HEK293 (cell line): Measurements from ENCODE around the gene EBI3.
"Not testable (repeated sequence)": the region's sequence is repeated elsewhere in the genome, so short reads cannot be mapped to it uniquely, and the experiment has no call there.

ENCODE experiments used
- CTCF ChIA-PET: fragments of 350-600 bp; formaldehyde crosslinking; extraction: SDS; loops from one replicate; lab custom pipeline; 2021; ENCODE audit warnings: antibody characterized with exemption; lab: Yijun Ruan, JAX
- POLR2A ChIA-PET: fragments of 300-600 bp; formaldehyde crosslinking; extraction: SDS; loops from one replicate; lab custom pipeline; 2020; ENCODE audit warnings: antibody characterized with exemption, inconsistent platforms; lab: Yijun Ruan, JAX
- H3K27ac ChIP-seq: fragments of 200-500 bp; sonication (Bioruptor generic); 2 replicates; pipeline ENCODE4 v1.5.1; 2014; ENCODE audit warnings: low read depth, low read length, control low read depth, inconsistent platforms; ENCODE audit errors: extremely low read depth
- H3K36me3 ChIP-seq, 2 experiments: fragments of 200-500 bp in 1 of 2; sonication (Bioruptor generic) in 1 of 2; 1 replicate in 1 of 2; 2 replicates in 1 of 2; pipeline ENCODE4 v1.5.1; 2014 to 2017; ENCODE audit warnings: inconsistent platforms in 2 of 2, low read length in 2 of 2; ENCODE audit not compliant: control insufficient read depth in 2 of 2, insufficient read depth in 1 of 2
- H3K4me1 ChIP-seq: fragments of 200-500 bp; sonication (Bioruptor generic); 2 replicates; pipeline ENCODE4 v1.5.1; 2014; ENCODE audit warnings: mild to moderate bottlenecking, low read length, inconsistent platforms; ENCODE audit not compliant: control insufficient read depth, insufficient read depth
- H3K4me3 ChIP-seq: 2 replicates; pipeline ENCODE4 v1.5.1; 2011; ENCODE audit warnings: low read depth, mild to moderate bottlenecking, control low read depth, low read length, moderate library complexity
- H3K9me3 ChIP-seq: fragments of 200-500 bp; sonication (Bioruptor generic); 2 replicates; pipeline ENCODE4 v1.5.1; 2014; ENCODE audit warnings: low read depth, low read length, inconsistent platforms; ENCODE audit not compliant: control insufficient read depth, insufficient read depth
- HOXC10 ChIP-seq: sonication (generic); formaldehyde crosslinking; IDR thresholded peaks from 2 replicates; pipeline ENCODE4 v1.8.1; 2023; ENCODE audit warnings: mild to moderate bottlenecking, missing genetic modification reagents
- KLF1 ChIP-seq: fragments of 450-650 bp; formaldehyde crosslinking; IDR thresholded peaks from 2 replicates; pipeline ENCODE4 v1.5.1; 2016; ENCODE audit warnings: missing biosample characterization, missing genetic modification characterization
- PRDM1 ChIP-seq: fragments of 450-650 bp; formaldehyde crosslinking; IDR thresholded peaks from 2 replicates; pipeline ENCODE4; 2016; ENCODE audit warnings: missing biosample characterization, missing genetic modification characterization
- REPIN1 ChIP-seq: fragments of 450-650 bp; formaldehyde crosslinking; IDR thresholded peaks from 2 replicates; pipeline ENCODE4 v1.5.1; 2017; ENCODE audit warnings: missing biosample characterization, missing genetic modification characterization, low read depth
- SP3 ChIP-seq: fragments of 450-650 bp; formaldehyde crosslinking; IDR thresholded peaks from 2 replicates; pipeline ENCODE4 v1.5.1; 2016; ENCODE audit warnings: missing biosample characterization, missing genetic modification characterization
- ZBTB1 ChIP-seq: fragments of 450-650 bp; formaldehyde crosslinking; IDR thresholded peaks from 2 replicates; pipeline ENCODE4 v1.5.1; 2016; ENCODE audit warnings: missing biosample characterization, missing genetic modification characterization
- ZNF112 ChIP-seq: fragments of 450-650 bp; formaldehyde crosslinking; IDR thresholded peaks from 2 replicates; pipeline ENCODE4 v1.5.0; 2017; ENCODE audit warnings: missing biosample characterization, missing genetic modification characterization
- ZNF24 ChIP-seq: fragments of 450-650 bp; formaldehyde crosslinking; IDR thresholded peaks from 2 replicates; pipeline ENCODE4 v1.5.1; 2016; ENCODE audit warnings: missing biosample characterization, missing genetic modification characterization
- ZNF366 ChIP-seq: fragments of 450-650 bp; formaldehyde crosslinking; conservative IDR thresholded peaks from 2 replicates; pipeline ENCODE4 v1.5.1; 2016; ENCODE audit warnings: missing biosample characterization, missing genetic modification characterization
- ZNF416 ChIP-seq: fragments of 450-650 bp; formaldehyde crosslinking; IDR thresholded peaks from 2 replicates; pipeline ENCODE4 v1.5.1; 2016; ENCODE audit warnings: missing biosample characterization, missing genetic modification characterization
- TF ChIP-seq, protein P1 (sequence below): fragments of 450-650 bp; formaldehyde crosslinking; IDR thresholded peaks from 2 replicates; pipeline ENCODE4 v1.5.1; 2017; ENCODE audit warnings: missing biosample characterization, missing genetic modification characterization
- TF ChIP-seq, protein P2 (sequence below): fragments of 450-650 bp; formaldehyde crosslinking; IDR thresholded peaks from 2 replicates; pipeline ENCODE4 v1.5.1; 2016; ENCODE audit warnings: missing biosample characterization, missing genetic modification characterization

EBI3 gene

DNA sequence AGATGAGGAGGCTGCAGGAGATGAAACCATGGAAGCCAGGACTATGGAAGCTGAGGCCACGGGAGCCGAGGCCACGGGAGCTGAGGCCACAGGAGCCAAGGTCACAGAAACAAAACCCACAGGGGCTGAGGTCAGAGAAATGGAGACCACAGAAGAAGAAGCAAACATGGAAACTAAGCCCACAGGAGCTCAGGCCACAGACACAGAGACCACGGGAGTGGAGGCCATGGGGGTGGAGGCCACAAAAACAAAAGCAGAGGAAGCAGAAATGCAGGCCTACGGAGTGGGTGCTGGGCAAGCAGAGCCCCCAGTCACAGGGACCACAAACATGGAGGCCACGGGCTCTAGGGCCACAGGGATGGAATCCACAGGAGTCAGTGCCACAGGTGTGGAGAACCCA, 12.5 kb upstream of the EBI3 start:
- no peaks in the 10 kb centered on the region for H3K9me3 ChIP-seq
- no peak overlapping the region for H3K4me3 ChIP-seq
- H3K36me3 ChIP-seq = no peaks in the 10 kb centered on the region
- H3K27ac ChIP-seq = no peak overlapping the region
- no peak for TF ChIP-seq ZBTB1 (tag by site-specific recombination)
- TF ChIP-seq, protein P1, sequence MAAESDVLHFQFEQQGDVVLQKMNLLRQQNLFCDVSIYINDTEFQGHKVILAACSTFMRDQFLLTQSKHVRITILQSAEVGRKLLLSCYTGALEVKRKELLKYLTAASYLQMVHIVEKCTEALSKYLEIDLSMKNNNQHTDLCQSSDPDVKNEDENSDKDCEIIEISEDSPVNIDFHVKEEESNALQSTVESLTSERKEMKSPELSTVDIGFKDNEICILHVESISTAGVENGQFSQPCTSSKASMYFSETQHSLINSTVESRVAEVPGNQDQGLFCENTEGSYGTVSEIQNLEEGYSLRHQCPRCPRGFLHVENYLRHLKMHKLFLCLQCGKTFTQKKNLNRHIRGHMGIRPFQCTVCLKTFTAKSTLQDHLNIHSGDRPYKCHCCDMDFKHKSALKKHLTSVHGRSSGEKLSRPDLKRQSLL (tag by site-specific recombination) = peak; percentile 10; the same call in 1 of the 2 replicates
- no peak for TF ChIP-seq SP3 (tag by site-specific recombination)
- CTCF ChIA-PET = interaction anchor here (0.8 to 1.0 kb wide), 2 partner anchors 10 to 30 kb away, joined by 3 read pairs; no protein-coding TSS in a partner anchor
- POLR2A ChIA-PET = no interaction called here
- H3K4me1 ChIP-seq = no peaks in the 10 kb centered on the region

DNA sequence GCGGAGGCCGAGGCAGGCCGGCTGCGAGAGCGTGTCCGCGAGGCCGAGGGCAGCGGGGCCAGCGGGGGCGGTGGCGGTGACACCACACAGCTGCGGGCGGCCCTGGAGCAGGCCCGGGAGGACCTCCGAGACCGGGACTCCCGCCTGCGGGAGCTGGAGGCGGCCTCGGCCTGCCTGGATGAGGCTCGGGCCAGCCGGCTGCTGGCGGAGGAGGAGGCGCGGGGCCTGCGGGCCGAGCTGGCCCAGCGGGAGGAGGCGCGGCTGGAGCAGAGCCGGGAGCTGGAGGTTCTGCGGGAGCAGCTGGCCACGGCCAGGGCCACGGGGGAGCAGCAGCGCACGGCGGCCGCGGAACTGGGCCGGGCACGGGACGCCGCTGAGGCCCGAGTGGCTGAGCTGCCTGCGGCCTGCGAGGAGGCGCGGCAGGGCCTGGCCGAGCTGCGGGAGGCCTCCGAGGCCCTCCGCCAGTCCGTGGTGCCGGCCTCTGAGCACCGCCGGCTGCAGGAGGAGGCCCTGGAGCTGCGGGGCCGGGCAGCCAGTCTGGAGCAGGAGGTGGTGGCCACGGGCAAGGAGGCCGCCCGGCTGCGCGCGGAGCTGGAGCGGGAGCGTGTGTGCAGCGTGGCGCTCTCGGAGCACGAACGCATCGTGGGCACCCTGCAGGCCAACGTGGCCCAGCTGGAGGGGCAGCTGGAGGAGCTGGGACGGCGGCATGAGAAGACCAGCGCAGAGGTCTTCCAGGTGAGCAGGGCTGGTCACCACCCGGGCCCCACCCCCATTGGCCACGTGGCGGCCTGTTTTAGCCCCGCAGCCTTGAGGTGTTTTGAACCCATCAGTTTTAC, 11.7 kb upstream of the EBI3 start:
- no peak overlapping the region for H3K4me3 ChIP-seq
- POLR2A ChIA-PET = no interaction called here
- no peaks in the 10 kb centered on the region for H3K9me3 ChIP-seq
- no peaks in the 10 kb centered on the region for H3K4me1 ChIP-seq
- H3K36me3 ChIP-seq = no peaks in the 10 kb centered on the region
- H3K27ac ChIP-seq = no peak overlapping the region
- no peak for TF ChIP-seq ZNF366 (tag by site-specific recombination)
- TF ChIP-seq ZNF112 (tag by site-specific recombination) = no peak
- TF ChIP-seq REPIN1 (tag by site-specific recombination) = no peak
- CTCF ChIA-PET = interaction anchor here (0.8 to 1.0 kb wide), 3 partner anchors 10 to 31 kb away, joined by 3 to 4 read pairs (median 3); no protein-coding TSS in a partner anchor

DNA sequence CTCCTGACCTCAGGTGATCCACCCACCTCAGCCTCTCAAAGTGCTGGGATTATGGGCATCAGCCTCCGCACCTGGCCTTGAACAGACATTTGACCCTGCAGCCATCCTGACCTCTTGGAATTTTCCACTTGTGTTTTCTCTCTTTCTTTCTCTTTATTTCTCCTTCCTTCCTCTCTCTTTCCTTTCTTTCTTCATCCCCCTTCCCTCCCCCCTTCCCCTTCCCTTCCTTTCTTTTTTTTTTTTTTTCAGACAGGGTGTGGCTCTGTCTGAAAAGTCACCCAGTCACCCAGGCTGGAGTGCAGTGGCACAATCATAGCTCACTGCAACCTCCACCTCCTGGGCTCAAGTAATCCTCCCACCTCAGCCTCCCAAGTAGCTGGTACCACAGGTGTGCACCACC, 10.8 kb upstream of the EBI3 start:
- H3K27ac ChIP-seq, H3K4me1 ChIP-seq, H3K36me3 ChIP-seq, H3K4me3 ChIP-seq, H3K9me3 ChIP-seq, POLR2A ChIA-PET: not testable (repeated sequence)
- peak; percentile 84 for TF ChIP-seq PRDM1 (tag by site-specific recombination)
- TF ChIP-seq ZNF366 (tag by site-specific recombination) = peak; percentile 48
- CTCF ChIA-PET = interaction anchor here (0.6 kb wide), 1 partner anchor 62 kb away, joined by 3 read pairs; no protein-coding TSS in a partner anchor

DNA sequence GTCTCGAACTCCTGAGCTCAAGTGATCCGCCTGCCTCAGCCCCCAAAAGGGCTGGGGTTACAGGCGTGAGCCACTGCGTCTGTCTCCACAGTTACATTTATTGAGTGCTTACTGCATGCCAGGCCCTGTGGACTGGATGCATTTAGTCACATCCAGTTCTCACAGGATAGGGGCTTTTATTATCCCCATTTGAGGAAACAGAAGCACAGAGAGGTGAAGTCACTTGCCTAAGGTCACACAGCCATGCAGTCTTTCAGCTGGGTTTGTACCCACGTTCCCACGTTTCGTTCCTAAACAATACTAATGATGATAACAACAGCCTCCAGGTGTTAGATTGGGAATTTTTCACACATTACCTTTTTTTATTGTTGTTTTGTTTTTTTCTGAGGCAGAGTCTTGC, 9.1 kb upstream of the EBI3 start:
- TF ChIP-seq KLF1 (tag by site-specific recombination) (no peak), HOXC10 (CRISPR knock-in tag) (no peak), ZNF24 (tag by site-specific recombination) (no peak), ZNF416 (tag by site-specific recombination) (no peak)
- TF ChIP-seq, protein P2, sequence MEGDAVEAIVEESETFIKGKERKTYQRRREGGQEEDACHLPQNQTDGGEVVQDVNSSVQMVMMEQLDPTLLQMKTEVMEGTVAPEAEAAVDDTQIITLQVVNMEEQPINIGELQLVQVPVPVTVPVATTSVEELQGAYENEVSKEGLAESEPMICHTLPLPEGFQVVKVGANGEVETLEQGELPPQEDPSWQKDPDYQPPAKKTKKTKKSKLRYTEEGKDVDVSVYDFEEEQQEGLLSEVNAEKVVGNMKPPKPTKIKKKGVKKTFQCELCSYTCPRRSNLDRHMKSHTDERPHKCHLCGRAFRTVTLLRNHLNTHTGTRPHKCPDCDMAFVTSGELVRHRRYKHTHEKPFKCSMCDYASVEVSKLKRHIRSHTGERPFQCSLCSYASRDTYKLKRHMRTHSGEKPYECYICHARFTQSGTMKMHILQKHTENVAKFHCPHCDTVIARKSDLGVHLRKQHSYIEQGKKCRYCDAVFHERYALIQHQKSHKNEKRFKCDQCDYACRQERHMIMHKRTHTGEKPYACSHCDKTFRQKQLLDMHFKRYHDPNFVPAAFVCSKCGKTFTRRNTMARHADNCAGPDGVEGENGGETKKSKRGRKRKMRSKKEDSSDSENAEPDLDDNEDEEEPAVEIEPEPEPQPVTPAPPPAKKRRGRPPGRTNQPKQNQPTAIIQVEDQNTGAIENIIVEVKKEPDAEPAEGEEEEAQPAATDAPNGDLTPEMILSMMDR = no peak
- Histone ChIP-seq H3K27ac (no peak overlapping the region), H3K36me3 (no peaks in the 10 kb centered on the region), H3K4me3 (no peak overlapping the region), H3K4me1 (no peaks in the 10 kb centered on the region), H3K9me3 (no peaks in the 10 kb centered on the region)
- ChIA-PET CTCF (interaction anchor here (0.7 kb wide), 1 partner anchor 120 kb away, joined by 3 read pairs; no protein-coding TSS in a partner anchor), POLR2A (no interaction called here)
